GM12891 (cell line): Measurements from ENCODE around the gene MRI1.
"Not testable (repeated sequence)": the region's sequence is repeated elsewhere in the genome, so short reads cannot be mapped to it uniquely, and the experiment has no call there.

Experiments used
- DNase-seq: peaks from one replicate; pipeline ENCODE4 v3.0.0; 2011; ENCODE audit warnings: low spot score; ENCODE audit not compliant: insufficient read length
- FAIRE-seq: peaks from 2 replicates; lab custom pipeline; 2011; peaks lifted over from hg19 to GRCh38; lab: Jason Lieb, UNC
- PAX5 ChIP-seq: IDR thresholded peaks from 2 replicates; pipeline ENCODE4 v1.6.1; 2011; ENCODE audit warnings: low read length, moderate library complexity, mild to moderate bottlenecking; ENCODE audit not compliant: insufficient read depth, severe bottlenecking
- POLR2A ChIP-seq: IDR thresholded peaks from 2 replicates; pipeline ENCODE4 v1.6.1; 2011; ENCODE audit warnings: low read depth, low read length, control low read depth
- POLR2AphosphoS5 ChIP-seq: IDR thresholded peaks from 2 replicates; pipeline ENCODE4 v1.6.1; 2011; ENCODE audit warnings: low read depth, low read length, control low read depth
- POU2F2 ChIP-seq: IDR thresholded peaks from 2 replicates; pipeline ENCODE4 v1.6.1; 2011; ENCODE audit warnings: low read depth, mild to moderate bottlenecking, control low read depth, low read length, moderate library complexity
- SPI1 ChIP-seq: IDR thresholded peaks from 2 replicates; pipeline ENCODE4 v1.6.1; 2011; ENCODE audit warnings: low read depth, low read length, control low read depth
- TAF1 ChIP-seq: IDR thresholded peaks from 2 replicates; pipeline ENCODE4 v1.6.1; 2011; ENCODE audit warnings: low read depth, low read length, control low read depth

MRI1 gene

DNA sequence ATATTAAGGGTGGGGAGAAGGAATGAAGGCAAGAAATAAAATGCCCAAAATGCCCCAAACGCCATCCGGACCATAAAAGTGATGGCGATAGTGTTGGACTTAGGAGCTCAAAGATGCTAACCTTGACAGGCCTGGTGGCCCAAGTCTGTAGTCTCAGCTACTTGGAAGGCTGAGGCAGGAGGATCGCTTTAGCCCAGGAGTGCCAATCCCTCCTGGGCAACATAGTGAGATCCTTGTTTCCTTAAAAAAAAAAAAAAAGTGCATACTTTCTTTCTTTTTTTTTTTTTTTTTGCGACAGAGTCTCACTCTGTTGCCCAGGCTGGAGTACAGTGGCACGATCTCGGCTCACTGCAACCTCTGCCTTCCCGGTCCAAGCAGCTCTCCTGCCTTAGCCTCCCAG, 32.0 kb upstream of the MRI1 start:
- no peak for FAIRE-seq
- DNase-seq, result no peak
- TF ChIP-seq TAF1, result no peak
- no peak for TF ChIP-seq POLR2AphosphoS5
- no peak for TF ChIP-seq SPI1
- no peak for TF ChIP-seq POLR2A
- TF ChIP-seq PAX5, result no peak
- TF ChIP-seq POU2F2, result no peak

DNA sequence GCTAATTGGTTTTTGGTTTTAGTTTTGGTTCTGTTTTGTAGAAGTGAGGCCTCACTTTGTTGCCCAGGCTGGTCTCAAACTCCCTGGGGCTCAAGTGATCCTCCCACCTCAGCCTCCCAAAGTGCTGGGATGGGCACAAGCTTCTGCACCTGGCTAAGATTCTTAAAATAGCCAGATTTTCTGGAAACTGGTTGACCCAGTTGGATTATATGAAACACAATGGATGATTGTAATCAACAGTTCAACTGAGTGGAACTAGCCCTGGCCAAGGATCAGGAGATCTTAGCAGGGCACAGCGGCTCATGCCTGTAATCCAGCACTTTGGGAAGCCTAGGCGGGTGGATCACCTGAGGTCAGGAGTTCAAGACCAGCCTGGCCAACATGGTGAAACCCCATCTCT, 29.6 kb upstream of the MRI1 start:
- DNase-seq, result no peak
- TF ChIP-seq TAF1 (no peak), POLR2A (no peak), PAX5 (no peak), POLR2AphosphoS5 (no peak), SPI1 (no peak), POU2F2 (no peak)
- FAIRE-seq, result no peak

DNA sequence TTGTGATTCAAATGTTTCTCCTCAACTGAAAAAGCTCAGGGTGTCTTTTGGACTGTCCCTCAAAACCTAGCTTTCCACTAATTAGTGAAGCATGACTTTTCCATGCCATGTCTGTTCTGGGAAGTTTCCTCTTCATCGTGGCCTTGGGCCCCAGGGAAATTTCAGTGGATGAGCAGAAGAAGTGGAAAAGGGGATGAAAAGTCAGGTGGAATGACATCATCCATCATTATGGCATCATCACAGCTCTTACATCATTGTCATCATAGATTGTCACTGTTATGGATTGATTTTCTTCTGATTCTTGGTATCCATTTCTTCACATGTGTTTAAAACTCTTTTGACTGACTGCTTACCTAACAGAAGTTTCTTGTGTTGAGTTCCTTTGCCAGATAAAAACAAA, 26.2 kb upstream of the MRI1 start:
- no peak for FAIRE-seq
- no peak for DNase-seq
- TF ChIP-seq POLR2A (no peak), POLR2AphosphoS5 (no peak), TAF1 (no peak), SPI1 (no peak), POU2F2 (no peak), PAX5 (no peak)

DNA sequence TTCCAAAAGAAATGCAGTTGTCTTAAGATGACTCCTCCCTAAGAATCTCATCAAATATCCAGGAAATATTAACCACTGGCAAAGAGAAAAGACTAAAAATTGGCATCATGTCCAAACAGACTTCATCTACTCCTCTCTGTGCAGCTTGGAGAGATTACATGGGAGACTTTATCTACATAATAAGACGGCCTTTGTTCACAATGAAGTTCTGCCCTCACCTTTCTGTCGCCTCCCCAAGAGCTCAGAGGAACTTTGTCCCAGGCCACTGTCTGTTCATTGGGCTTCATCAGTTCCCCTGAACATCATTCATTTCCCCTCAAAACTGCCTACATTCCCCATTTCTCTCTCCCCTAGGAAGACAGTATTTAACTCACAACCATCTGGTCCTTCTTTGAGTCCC, 22.4 kb upstream of the MRI1 start:
- DNase-seq, result no peak
- TF ChIP-seq TAF1, result no peak
- TF ChIP-seq POU2F2, result no peak
- no peak for TF ChIP-seq POLR2AphosphoS5
- TF ChIP-seq POLR2A, result no peak
- no peak for TF ChIP-seq PAX5
- TF ChIP-seq SPI1, result no peak
- FAIRE-seq, result no peak

DNA sequence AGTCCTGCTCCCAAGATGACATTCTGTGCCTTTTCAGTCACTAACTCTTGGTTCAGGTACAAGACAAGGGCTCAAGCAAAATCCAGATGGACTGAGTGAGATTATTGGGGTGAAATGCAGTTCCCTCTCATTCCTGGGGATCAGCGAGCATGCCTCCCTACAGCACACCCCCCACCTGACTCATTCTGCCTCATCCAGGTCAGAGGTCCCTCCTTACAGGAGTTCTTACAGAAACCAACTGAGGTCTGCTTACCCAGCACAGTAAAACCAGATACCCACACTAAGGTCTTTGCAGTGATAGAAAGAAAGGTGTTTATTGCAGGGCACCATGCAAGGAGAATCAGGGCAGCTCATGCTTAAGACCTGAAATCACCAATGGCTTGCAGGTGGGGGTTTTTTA, 21.6 kb upstream of the MRI1 start:
- DNase-seq, result no peak
- no peak for FAIRE-seq
- no peak for TF ChIP-seq POLR2AphosphoS5
- TF ChIP-seq SPI1, result no peak
- TF ChIP-seq TAF1, result no peak
- no peak for TF ChIP-seq POU2F2
- TF ChIP-seq PAX5, result no peak
- no peak for TF ChIP-seq POLR2A

DNA sequence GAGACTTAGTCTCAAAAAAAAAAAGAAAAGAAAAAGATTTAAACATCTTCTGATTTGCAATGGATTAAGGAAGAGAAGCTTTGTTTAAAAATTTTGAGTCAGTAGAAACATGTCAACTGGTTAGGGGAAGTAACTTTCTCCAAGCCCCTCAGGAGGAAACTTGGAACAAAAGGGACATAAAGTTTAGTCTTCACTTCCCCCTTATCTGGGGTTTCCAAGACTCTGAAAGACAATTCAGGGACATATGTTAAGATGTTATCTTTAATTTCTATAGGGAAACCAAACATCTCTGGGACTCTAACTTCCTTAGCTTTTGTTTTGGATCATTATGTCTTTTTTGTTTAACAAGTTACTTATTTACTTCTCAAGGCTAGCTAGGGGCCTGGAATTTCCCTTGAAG, 20.1 kb upstream of the MRI1 start:
- FAIRE-seq (no peak), DNase-seq (no peak)
- TF ChIP-seq POLR2A, result no peak
- no peak for TF ChIP-seq POLR2AphosphoS5
- no peak for TF ChIP-seq TAF1
- TF ChIP-seq POU2F2, result no peak
- TF ChIP-seq SPI1, result no peak
- TF ChIP-seq PAX5, result no peak

DNA sequence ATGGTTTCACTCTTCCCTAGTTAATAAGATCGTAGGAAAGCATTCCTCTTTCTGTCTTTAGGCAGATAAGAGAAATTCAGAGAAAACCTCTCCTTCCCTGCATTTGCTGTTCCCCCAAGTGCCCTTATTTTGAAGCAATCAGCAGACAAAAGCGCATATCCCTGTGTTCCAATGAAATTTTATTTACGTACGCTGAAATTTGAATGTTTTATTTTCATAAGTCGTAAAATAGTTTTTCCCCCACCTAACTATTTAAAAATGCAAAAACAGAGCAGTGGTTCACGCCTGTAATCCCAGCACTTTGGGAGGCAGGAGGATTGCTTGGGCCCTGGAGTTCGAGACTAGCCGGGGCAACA, 17.2 kb upstream of the MRI1 start:
- TF ChIP-seq PAX5, result no peak
- TF ChIP-seq POLR2AphosphoS5, result no peak
- TF ChIP-seq POU2F2, result no peak
- no peak for TF ChIP-seq TAF1
- TF ChIP-seq SPI1, result no peak
- no peak for TF ChIP-seq POLR2A
- DNase-seq, result no peak
- FAIRE-seq, result no peak

DNA sequence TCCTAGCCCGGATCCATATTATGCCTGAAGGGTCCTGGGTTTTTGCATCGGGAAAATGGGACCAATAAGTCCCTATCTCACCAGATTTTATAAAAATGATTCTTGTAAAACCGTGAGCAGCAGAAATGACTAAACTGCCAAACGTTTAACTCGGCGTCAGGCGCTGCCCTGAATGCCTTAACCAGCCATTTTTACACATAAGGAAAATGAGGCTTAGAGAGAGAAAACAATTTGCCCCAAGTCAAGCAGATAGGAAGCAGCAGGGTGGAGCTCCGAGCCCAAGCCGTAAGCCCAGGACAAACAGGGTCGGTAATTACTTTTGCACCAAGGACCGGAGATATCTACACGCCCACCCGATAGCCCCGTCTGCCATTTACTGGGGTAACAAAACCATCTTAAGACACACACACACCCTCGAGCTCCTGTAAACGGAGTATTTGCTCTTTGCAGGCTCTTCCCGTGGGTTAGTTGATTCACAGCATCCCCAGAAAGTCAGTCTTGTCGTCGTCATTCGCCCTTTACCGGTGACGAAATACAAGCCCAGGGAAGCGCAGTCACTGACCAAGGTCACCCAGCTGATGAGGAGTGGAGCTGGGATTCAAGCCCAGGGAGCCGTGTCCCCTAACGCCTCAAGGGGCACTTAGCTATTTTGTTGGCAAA, 16.0 kb upstream of the MRI1 start:
- DNase-seq, result no peak
- FAIRE-seq, result no peak
- no peak for TF ChIP-seq POLR2A
- no peak for TF ChIP-seq TAF1
- no peak for TF ChIP-seq POU2F2
- TF ChIP-seq POLR2AphosphoS5, result no peak
- TF ChIP-seq SPI1, result no peak
- no peak for TF ChIP-seq PAX5

DNA sequence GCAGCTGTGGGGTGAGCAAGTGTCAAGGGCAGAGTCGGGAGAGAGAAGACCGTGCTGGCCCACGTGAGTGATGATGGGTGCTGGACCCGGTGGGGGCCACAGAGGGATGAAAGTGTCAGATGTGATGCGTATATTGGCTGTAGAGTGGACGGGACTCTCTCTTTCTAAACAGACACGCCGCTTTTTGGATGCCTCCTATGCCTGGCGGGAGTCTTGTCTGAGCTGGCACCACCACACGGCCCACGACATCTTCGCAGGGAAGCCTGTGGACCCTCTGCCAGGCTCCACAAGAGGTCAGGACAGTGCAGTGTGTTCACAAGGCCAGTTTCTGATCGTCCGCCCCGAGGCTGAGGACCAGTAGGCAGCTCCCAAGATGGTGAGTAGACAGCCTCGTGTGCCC, 12.9 kb upstream of the MRI1 start:
- FAIRE-seq, result no peak
- TF ChIP-seq PAX5 (no peak), POLR2AphosphoS5 (no peak), SPI1 (no peak), TAF1 (no peak), POLR2A (no peak), POU2F2 (no peak)
- DNase-seq, result no peak

DNA sequence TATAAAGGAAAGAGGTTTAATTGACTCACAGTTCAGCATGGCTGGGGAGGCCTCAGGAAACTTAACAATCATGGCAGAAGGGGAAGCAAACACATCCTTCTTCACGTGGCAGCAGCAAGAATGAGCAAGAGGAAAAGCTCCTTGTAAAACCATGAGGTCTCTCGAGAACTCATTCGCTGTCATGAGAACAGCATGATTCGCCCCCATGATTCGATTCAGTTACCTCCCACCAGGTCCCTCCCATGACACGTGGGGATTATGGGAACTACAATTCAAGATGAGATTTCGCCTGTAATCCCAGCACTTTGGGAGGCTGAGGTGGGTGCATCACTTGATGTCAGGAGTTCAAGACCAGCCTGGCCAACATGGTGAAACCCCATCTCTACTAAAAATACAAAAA, 10.7 kb upstream of the MRI1 start:
- FAIRE-seq, result not testable (repeated sequence)

DNA sequence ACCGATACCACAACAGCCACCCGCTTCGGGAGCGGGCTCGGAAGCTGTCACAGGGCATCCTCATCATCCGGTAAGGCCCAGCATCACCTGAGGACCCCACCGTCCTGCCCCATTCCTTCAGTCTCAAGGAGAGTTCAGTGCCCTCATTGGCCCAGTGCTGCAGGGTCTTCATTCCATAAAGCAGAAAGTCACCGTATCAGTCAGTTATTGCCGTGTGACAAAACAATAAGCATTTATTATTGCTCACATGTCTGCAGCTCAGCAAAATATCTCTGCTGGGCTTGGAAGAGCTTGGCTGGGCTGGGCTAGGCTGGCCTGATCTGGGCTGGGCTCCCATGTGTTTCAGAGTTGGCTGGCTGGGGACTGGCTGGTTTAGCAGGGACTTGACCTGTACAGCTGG, 8.1 kb upstream of the MRI1 start:
- DNase-seq (no peak), FAIRE-seq (no peak)
- TF ChIP-seq POU2F2 (no peak), PAX5 (no peak), POLR2AphosphoS5 (no peak), TAF1 (no peak), POLR2A (no peak), SPI1 (no peak)

More for the DNA sequence above, 10.7 kb upstream of the MRI1 start:
- not testable (repeated sequence) for DNase-seq
